HCT116 (cell line): Measurements from ENCODE around the gene ICAM2. TPM values are rescaled to one million over a fixed set of nuclear protein-coding genes. Genes with fewer than 3 reads are reported as not detected.
A peak's percentile ranks its signal among the peaks of the same experiment; 100 is the strongest.

Source experiments
- ATAC-seq: fragments of 200-7000 bp; cut with Tn5 transposase; 2 replicates; pipeline ENCODE4 v1.9.1; 2020; ENCODE audit warnings: mild to moderate bottlenecking, moderate library complexity
- BruUV-seq: library from RNA; stranded (reverse); fragments of 400-500 nt; replicated peaks from 2 replicates; lab custom pipeline; 2021; lab: Mats Ljungman, UMichigan
- CTCF ChIA-PET: fragments of 300-600 bp; sonication (Branson Sonifier 250); formaldehyde crosslinking; loops from one replicate; lab custom pipeline; 2021; ENCODE audit warnings: antibody characterized with exemption; lab: Charles Lee
- POLR2A ChIA-PET: fragments of 300-600, 350-600 bp; sonication (Branson Sonifier 250); formaldehyde crosslinking; loops from one replicate; lab custom pipeline; 2021; ENCODE audit warnings: antibody characterized with exemption; lab: Charles Lee
- RAD21 ChIA-PET, 2 experiments: fragments of 300-600 bp; sonication (Branson Sonifier 250); formaldehyde crosslinking; loops; one replicate each; lab custom pipeline; 2023; ENCODE audit warnings: low total read pairs in 2 of 2; ENCODE audit not compliant: uncharacterized antibody in 2 of 2, unreplicated experiment in 2 of 2, low non-redundant PET in 1 of 2; lab: Charles Lee
- DNase-seq: peaks from one replicate; pipeline ENCODE4 v3.0.0-alpha.2; 2010; ENCODE audit warnings: low read depth, low spot score
- H2AFZ ChIP-seq: fragments of 200-600 bp; shearing (Covaris generic), sonication (generic); 2 replicates; pipeline ENCODE4 v1.6.1; 2017; ENCODE audit warnings: low read depth, mixed run types, mixed read lengths, antibody characterized with exemption, low read length; ENCODE audit not compliant: poor library complexity, severe bottlenecking
- H3K27ac ChIP-seq: 2 replicates; pipeline ENCODE4 v1.5.1; 2012; ENCODE audit warnings: low read depth, low read length
- H3K27me3 ChIP-seq: fragments of 200-600 bp; sonication (generic); 2 replicates; pipeline ENCODE4 v1.6.1; 2016; ENCODE audit warnings: mixed run types, low read length, mixed read lengths; ENCODE audit not compliant: insufficient read depth
- H3K36me3 ChIP-seq, 2 experiments: fragments of 200-500 bp in 1 of 2; fragments of 200-600 bp in 1 of 2; sonication (Bioruptor generic) in 1 of 2; sonication (generic) in 1 of 2; 2 replicates each; pipeline versions ENCODE4 v1.5.1 to v1.6.1; 2014 to 2016; ENCODE audit warnings: low read length in 2 of 2, inconsistent platforms in 1 of 2, mixed read lengths in 1 of 2, mixed run types in 1 of 2; ENCODE audit not compliant: insufficient read depth in 2 of 2, control insufficient read depth in 1 of 2
- H3K4me1 ChIP-seq, 2 experiments: fragments of 200-600 bp in 1 of 2; sonication (generic) in 1 of 2; 2 replicates each; pipeline versions ENCODE4 v1.5.1 to v1.6.1; 2012 to 2017; ENCODE audit warnings: low read length in 2 of 2, inconsistent platforms in 1 of 2, mild to moderate bottlenecking in 1 of 2, mixed read lengths in 1 of 2, mixed run types in 1 of 2, moderate library complexity in 1 of 2; ENCODE audit not compliant: insufficient read depth in 2 of 2, control insufficient read depth in 1 of 2
- H3K4me2 ChIP-seq: fragments of 200-600 bp; sonication (generic); 2 replicates; pipeline ENCODE4 v1.6.1; 2017; ENCODE audit warnings: mixed run types, low read length, mixed read lengths
- H3K4me3 ChIP-seq, 2 experiments: fragments of 200-600 bp in 1 of 2; sonication (generic) in 1 of 2; replicated peaks in 1 of 2; 2 replicates each; pipeline ENCODE4 v1.5.1; 2011 to 2016; ENCODE audit warnings: low read length in 2 of 2, control low read depth in 1 of 2, low read depth in 1 of 2, mild to moderate bottlenecking in 1 of 2, mixed read lengths in 1 of 2, mixed run types in 1 of 2
- H3K79me2 ChIP-seq: fragments of 200-600 bp; sonication (generic); 2 replicates; pipeline ENCODE4 v1.6.1; 2017; ENCODE audit warnings: mild to moderate bottlenecking, mixed run types, low read length, moderate library complexity, mixed read lengths; ENCODE audit not compliant: insufficient read depth
- H3K9ac ChIP-seq: fragments of 200-600 bp; sonication (generic); 2 replicates; pipeline ENCODE4 v1.6.1; 2016; ENCODE audit warnings: low read length, mixed read lengths
- H3K9me2 ChIP-seq: fragments of 200-600 bp; sonication (generic), shearing (Covaris generic); 2 replicates; pipeline ENCODE4 v1.6.1; 2017; ENCODE audit warnings: mixed run types, mild to moderate bottlenecking, moderate library complexity; ENCODE audit not compliant: insufficient read depth
- H3K9me3 ChIP-seq, 2 experiments: fragments of 200-500 bp in 1 of 2; fragments of 200-600 bp in 1 of 2; sonication (Bioruptor generic) in 1 of 2; sonication (generic) in 1 of 2; 2 replicates each; pipeline ENCODE4 v1.6.1; 2014 to 2017; ENCODE audit warnings: low read length in 2 of 2, mixed read lengths in 2 of 2, inconsistent platforms in 1 of 2, low read depth in 1 of 2, mild to moderate bottlenecking in 1 of 2, mixed run types in 1 of 2, moderate library complexity in 1 of 2; ENCODE audit not compliant: control insufficient read depth in 1 of 2, insufficient read depth in 1 of 2
- H4K20me1 ChIP-seq: fragments of 200-600 bp; sonication (generic), shearing (Covaris generic); 2 replicates; pipeline ENCODE4 v1.6.1; 2017; ENCODE audit warnings: mixed run types, mild to moderate bottlenecking, moderate library complexity; ENCODE audit not compliant: insufficient read depth
- EZH2phosphoT487 ChIP-seq: fragments of 200-600 bp; IDR thresholded peaks from 2 replicates; pipeline ENCODE4 v1.6.1; 2018; ENCODE audit warnings: antibody characterized with exemption, borderline replicate concordance
- JUND ChIP-seq: IDR thresholded peaks from 2 replicates; pipeline ENCODE4 v1.6.1; 2012
- SIN3A ChIP-seq: IDR thresholded peaks from 2 replicates; pipeline ENCODE4 v1.6.1; 2012; ENCODE audit warnings: low read depth
- SP1 ChIP-seq: IDR thresholded peaks from 2 replicates; pipeline ENCODE4 v1.6.1; 2012; ENCODE audit warnings: low read depth
- SRF ChIP-seq: IDR thresholded peaks from 2 replicates; pipeline ENCODE4 v1.6.1; 2012; ENCODE audit warnings: low read depth
- TCF7L2 ChIP-seq: IDR thresholded peaks from 2 replicates; pipeline ENCODE4 v1.7.0; 2011; ENCODE audit warnings: borderline replicate concordance, inconsistent platforms; ENCODE audit not compliant: insufficient read depth, insufficient read length; ENCODE audit errors: extremely low read depth
- YY1 ChIP-seq: IDR thresholded peaks from 2 replicates; pipeline ENCODE4 v1.6.1; 2011; ENCODE audit warnings: low read length, low read depth, moderate library complexity, mild to moderate bottlenecking; ENCODE audit not compliant: insufficient replicate concordance; ENCODE audit errors: extremely low read depth
- intact Hi-C: fragments of 100-400 bp; cut with micrococcal nuclease; formaldehyde crosslinking; loops from 2 replicates; pipeline ENCODE4 v1.10.0; 2022
- total RNA-seq: library from RNA; stranded (reverse); gene quantifications from one replicate; pipeline ENCODE4 v1.2.1, GENCODE V29; 2021; ENCODE audit not compliant: unreplicated experiment
- TF ChIP-seq, protein P1 (sequence below): IDR thresholded peaks from 2 replicates; pipeline ENCODE4 v1.6.1; 2011; ENCODE audit warnings: mild to moderate bottlenecking, low read length, moderate library complexity; ENCODE audit not compliant: insufficient replicate concordance; ENCODE audit errors: extremely low read depth
- TF ChIP-seq, protein P2 (sequence below): IDR thresholded peaks from 2 replicates; pipeline ENCODE4 v1.6.1; 2012

ICAM2 gene
- total RNA-seq, 1 experiment from 2014 or later: 0.61 TPM

DNA sequence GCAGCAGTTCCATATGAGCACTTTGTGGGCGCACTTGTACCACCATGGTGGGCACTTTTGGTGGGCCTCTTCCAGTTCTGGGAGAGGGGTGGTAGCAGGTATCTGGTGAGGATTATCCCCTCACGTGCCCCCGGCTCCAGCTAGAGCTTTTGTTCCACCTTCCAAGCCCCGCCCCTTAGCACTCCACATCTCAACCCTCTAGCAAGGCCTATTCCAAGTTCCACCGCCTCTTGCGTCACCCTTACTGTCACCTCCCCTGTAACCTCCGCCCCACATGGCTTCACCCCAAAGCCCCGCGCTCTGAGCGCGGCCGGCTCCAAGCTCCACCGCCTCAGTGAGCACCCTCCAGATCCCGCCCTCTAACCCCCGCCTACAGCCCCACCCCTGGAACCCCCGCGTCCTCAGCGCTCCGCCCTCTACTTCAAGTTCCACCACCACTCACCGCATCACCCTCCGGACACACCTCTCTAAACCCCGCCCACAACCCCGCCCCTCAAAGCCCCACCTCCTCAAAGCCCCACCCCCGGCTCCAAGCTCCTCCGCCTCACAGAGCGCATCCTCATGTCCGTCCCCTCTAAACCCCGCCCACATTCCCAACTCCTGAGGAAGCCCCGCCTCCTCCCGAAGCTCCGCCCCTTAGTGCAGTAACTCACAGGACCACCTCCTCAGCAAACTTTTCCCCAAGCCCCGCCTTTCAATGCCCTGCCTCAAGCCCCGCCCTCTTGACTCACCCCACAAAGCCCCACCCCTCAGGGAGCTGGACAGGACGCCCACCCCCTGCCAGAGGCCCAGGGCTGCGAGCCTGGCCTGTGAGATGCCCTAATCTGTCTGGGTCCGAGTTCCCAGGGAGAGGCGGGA lies 58.8 kb downstream of the ICAM2 start:
- Histone ChIP-seq H3K4me3 (peak overlapping the region; percentile 14 to 20), H3K9ac (no peak overlapping the region), H3K79me2 (no peaks in the 10 kb centered on the region), H3K27me3 (no peaks in the 10 kb centered on the region), H4K20me1 (no peaks in the 10 kb centered on the region), H3K9me2 (no peaks in the 10 kb centered on the region), H2AFZ (no peak overlapping the region), H3K4me1 (peaks cover 4 to 16% of the 10 kb centered on the region in 2 experiments; a peak in 3 of 4 replicates), H3K36me3 (no peaks in the 10 kb centered on the region), H3K27ac (no peak overlapping the region; the same call in 1 of the 2 replicates), H3K9me3 (no peaks in the 10 kb centered on the region), H3K4me2 (peak overlapping the region; percentile 59)
- TF ChIP-seq TCF7L2 (no peak), JUND (no peak), SP1 (no peak), YY1 (no peak), SRF (no peak), SIN3A (no peak), EZH2phosphoT487 (no peak)
- TF ChIP-seq, protein P1, sequence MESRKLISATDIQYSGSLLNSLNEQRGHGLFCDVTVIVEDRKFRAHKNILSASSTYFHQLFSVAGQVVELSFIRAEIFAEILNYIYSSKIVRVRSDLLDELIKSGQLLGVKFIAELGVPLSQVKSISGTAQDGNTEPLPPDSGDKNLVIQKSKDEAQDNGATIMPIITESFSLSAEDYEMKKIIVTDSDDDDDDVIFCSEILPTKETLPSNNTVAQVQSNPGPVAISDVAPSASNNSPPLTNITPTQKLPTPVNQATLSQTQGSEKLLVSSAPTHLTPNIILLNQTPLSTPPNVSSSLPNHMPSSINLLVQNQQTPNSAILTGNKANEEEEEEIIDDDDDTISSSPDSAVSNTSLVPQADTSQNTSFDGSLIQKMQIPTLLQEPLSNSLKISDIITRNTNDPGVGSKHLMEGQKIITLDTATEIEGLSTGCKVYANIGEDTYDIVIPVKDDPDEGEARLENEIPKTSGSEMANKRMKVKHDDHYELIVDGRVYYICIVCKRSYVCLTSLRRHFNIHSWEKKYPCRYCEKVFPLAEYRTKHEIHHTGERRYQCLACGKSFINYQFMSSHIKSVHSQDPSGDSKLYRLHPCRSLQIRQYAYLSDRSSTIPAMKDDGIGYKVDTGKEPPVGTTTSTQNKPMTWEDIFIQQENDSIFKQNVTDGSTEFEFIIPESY: no peak
- TF ChIP-seq, protein P2, sequence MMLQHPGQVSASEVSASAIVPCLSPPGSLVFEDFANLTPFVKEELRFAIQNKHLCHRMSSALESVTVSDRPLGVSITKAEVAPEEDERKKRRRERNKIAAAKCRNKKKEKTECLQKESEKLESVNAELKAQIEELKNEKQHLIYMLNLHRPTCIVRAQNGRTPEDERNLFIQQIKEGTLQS: no peak
- DNase-seq: peak; percentile 92
- intact Hi-C loops: no loop called here
- ChIA-PET POLR2A (interaction anchor here (0.7 to 1.2 kb wide), 4 partner anchors 13 to 184 kb away, joined by 3 to 4 read pairs (median 4); no protein-coding TSS in a partner anchor), RAD21 (interaction anchor here in 1 of 2 experiments (0.6 kb wide), 2 partner anchors 14 to 340 kb away, joined by 5 to 6 read pairs; partner anchors contain the start of gene MAP3K3), CTCF (interaction anchor here (0.7 to 2.2 kb wide), 11 partner anchors 9 to 64 kb away, joined by 3 to 17 read pairs (median 5); no protein-coding TSS in a partner anchor)
- ATAC-seq: peak; percentile 92
- no TSS peak for BruUV-seq
